ENCODE results near the gene SIGLEC15.

Gene SIGLEC15

GRCh38 chr18:45856531-45856930 lies 31.1 kb downstream of the SIGLEC15 start:
- no peak overlapping the region for H3K27ac ChIP-seq (replicated peaks; ENCODE audit: low read length)
- H3K27me3 ChIP-seq (ENCODE audit: control insufficient read depth in 3 of 3, insufficient read depth in 3 of 3, low read depth in 1 of 3, low read length in 3 of 3) = no peaks in the 10 kb centered on the region
- H4K91ac ChIP-seq (ENCODE audit: low read depth, low read length, poor library complexity) = no peak overlapping the region
- H2BK120ac ChIP-seq (ENCODE audit: low read depth, low read length) = no peak overlapping the region
- H3K4ac ChIP-seq (ENCODE audit: low read length) = no peak overlapping the region
- no peaks in the 10 kb centered on the region for H3K79me1 ChIP-seq (ENCODE audit: low read depth, low read length)
- no peak for DNase-seq (ENCODE audit: low spot score)
- no peak overlapping the region for H2AFZ ChIP-seq (ENCODE audit: low read length)
- H3K23ac ChIP-seq (ENCODE audit: low read depth, low read length, poor library complexity) = no peak overlapping the region
- H3K9me3 ChIP-seq (replicated peaks in 1 of 2; ENCODE audit: control insufficient read depth in 2 of 2, insufficient read depth in 1 of 2, low read depth in 1 of 2, low read length in 2 of 2) = no peaks in the 10 kb centered on the region
- H2BK12ac ChIP-seq (ENCODE audit: low read length) = no peak overlapping the region
- no peak overlapping the region for H3K14ac ChIP-seq (ENCODE audit: low read length)
- no peak overlapping the region for H4K8ac ChIP-seq (ENCODE audit: low read depth, low read length)
- H3K4me3 ChIP-seq (ENCODE audit: low read length in 2 of 2) = no peak overlapping the region
- no CpG with 5 or more reads among the region's 4 CpGs for WGBS, 2 donors (ENCODE audit: extremely low coverage in 2 of 2, insufficient read length in 2 of 2, insufficient replicate concordance in 1 of 2)
- no peak overlapping the region for H3K9ac ChIP-seq (ENCODE audit: low read depth, low read length, poor library complexity)
- H3K18ac ChIP-seq (ENCODE audit: low read length) = no peak overlapping the region
- no peak overlapping the region for H2AK5ac ChIP-seq (ENCODE audit: low read depth, low read length)
- H2BK5ac ChIP-seq (ENCODE audit: low read length) = no peak overlapping the region
- no peak overlapping the region for H3K4me2 ChIP-seq (ENCODE audit: insufficient read depth, low read length, poor library complexity, severe bottlenecking)
- no peak overlapping the region for H2BK15ac ChIP-seq (ENCODE audit: low read length)
- H3K36me3 ChIP-seq (replicated peaks in 1 of 2; ENCODE audit: control insufficient read depth in 2 of 2, insufficient read depth in 2 of 2, low read length in 2 of 2) = peaks cover 17 to 84% of the 10 kb centered on the region in 2 donors
- H3K4me1 ChIP-seq (ENCODE audit: control insufficient read depth in 2 of 2, insufficient read depth in 1 of 2, low read depth in 1 of 2, low read length in 2 of 2) = peaks cover 0 to 2% of the 10 kb centered on the region in 2 donors

- Histone ChIP-seq H2BK5ac (ENCODE audit: low read length) (no peak overlapping the region), H3K4me2 (ENCODE audit: insufficient read depth, low read length, poor library complexity, severe bottlenecking) (no peak overlapping the region), H3K14ac (ENCODE audit: low read length) (no peak overlapping the region), H2AFZ (ENCODE audit: low read length) (no peak overlapping the region), H3K4ac (ENCODE audit: low read length) (no peak overlapping the region), H3K9me3 (replicated peaks in 1 of 2; ENCODE audit: control insufficient read depth in 2 of 2, insufficient read depth in 1 of 2, low read depth in 1 of 2, low read length in 2 of 2) (peaks cover 0 to 9% of the 10 kb centered on the region in 2 donors), H3K4me1 (ENCODE audit: control insufficient read depth in 2 of 2, insufficient read depth in 1 of 2, low read depth in 1 of 2, low read length in 2 of 2) (no peaks in the 10 kb centered on the region), H3K27me3 (ENCODE audit: control insufficient read depth in 3 of 3, insufficient read depth in 3 of 3, low read depth in 1 of 3, low read length in 3 of 3) (no peaks in the 10 kb centered on the region), H2BK120ac (ENCODE audit: low read depth, low read length) (no peak overlapping the region), H3K18ac (ENCODE audit: low read length) (no peak overlapping the region), H3K23ac (ENCODE audit: low read depth, low read length, poor library complexity) (no peak overlapping the region), H3K36me3 (replicated peaks in 1 of 2; ENCODE audit: control insufficient read depth in 2 of 2, insufficient read depth in 2 of 2, low read length in 2 of 2) (peaks cover 22 to 92% of the 10 kb centered on the region in 2 donors), H4K91ac (ENCODE audit: low read depth, low read length, poor library complexity) (no peak overlapping the region), H4K8ac (ENCODE audit: low read depth, low read length) (no peak overlapping the region), H3K79me1 (ENCODE audit: low read depth, low read length) (no peaks in the 10 kb centered on the region), H3K9ac (ENCODE audit: low read depth, low read length, poor library complexity) (no peak overlapping the region), H3K27ac (replicated peaks; ENCODE audit: low read length) (no peak overlapping the region), H3K4me3 (ENCODE audit: low read length in 2 of 2) (peak overlapping the region in 1 of 2 donors; percentile 68), H2AK5ac (ENCODE audit: low read depth, low read length) (no peak overlapping the region), H2BK12ac (ENCODE audit: low read length) (no peak overlapping the region), H2BK15ac (ENCODE audit: low read length) (no peak overlapping the region)
- no peak for DNase-seq (ENCODE audit: low spot score)
- no CpG with 5 or more reads among the region's 3 CpGs for WGBS, 2 donors (ENCODE audit: extremely low coverage in 2 of 2, insufficient read length in 2 of 2, insufficient replicate concordance in 1 of 2)
Measured at GRCh38 chr18:45859334-45859733, 33.9 kb downstream of the SIGLEC15 start.

GRCh38 chr18:45860492-45860891 lies 35.0 kb downstream of the SIGLEC15 start:
- H3K79me1 ChIP-seq (ENCODE audit: low read depth, low read length) = no peaks in the 10 kb centered on the region
- H2BK12ac ChIP-seq (ENCODE audit: low read length) = no peak overlapping the region
- H2AFZ ChIP-seq (ENCODE audit: low read length) = no peak overlapping the region
- H3K4me1 ChIP-seq (ENCODE audit: control insufficient read depth in 2 of 2, insufficient read depth in 1 of 2, low read depth in 1 of 2, low read length in 2 of 2) = no peaks in the 10 kb centered on the region
- H3K9me3 ChIP-seq (replicated peaks in 1 of 2; ENCODE audit: control insufficient read depth in 2 of 2, insufficient read depth in 1 of 2, low read depth in 1 of 2, low read length in 2 of 2) = peaks cover 0 to 18% of the 10 kb centered on the region in 2 donors
- H2BK5ac ChIP-seq (ENCODE audit: low read length) = no peak overlapping the region
- no peak overlapping the region for H3K9ac ChIP-seq (ENCODE audit: low read depth, low read length, poor library complexity)
- peaks cover 20 to 92% of the 10 kb centered on the region in 2 donors for H3K36me3 ChIP-seq (replicated peaks in 1 of 2; ENCODE audit: control insufficient read depth in 2 of 2, insufficient read depth in 2 of 2, low read length in 2 of 2)
- no peak overlapping the region for H4K8ac ChIP-seq (ENCODE audit: low read depth, low read length)
- H3K4me3 ChIP-seq (ENCODE audit: low read length in 2 of 2) = no peak overlapping the region
- no peaks in the 10 kb centered on the region for H3K27me3 ChIP-seq (ENCODE audit: control insufficient read depth in 3 of 3, insufficient read depth in 3 of 3, low read depth in 1 of 3, low read length in 3 of 3)
- no peak overlapping the region for H3K23ac ChIP-seq (ENCODE audit: low read depth, low read length, poor library complexity)
- no peak overlapping the region for H3K14ac ChIP-seq (ENCODE audit: low read length)
- H2AK5ac ChIP-seq (ENCODE audit: low read depth, low read length) = no peak overlapping the region
- H2BK120ac ChIP-seq (ENCODE audit: low read depth, low read length) = no peak overlapping the region
- no peak overlapping the region for H3K4me2 ChIP-seq (ENCODE audit: insufficient read depth, low read length, poor library complexity, severe bottlenecking)
- no peak overlapping the region for H3K4ac ChIP-seq (ENCODE audit: low read length)
- no peak overlapping the region for H4K91ac ChIP-seq (ENCODE audit: low read depth, low read length, poor library complexity)
- no CpG with 5 or more reads among the region's 4 CpGs for WGBS, 2 donors (ENCODE audit: extremely low coverage in 2 of 2, insufficient read length in 2 of 2, insufficient replicate concordance in 1 of 2)
- no peak overlapping the region for H3K27ac ChIP-seq (replicated peaks; ENCODE audit: low read length)
- no peak overlapping the region for H3K18ac ChIP-seq (ENCODE audit: low read length)
- DNase-seq (ENCODE audit: low spot score) = no peak
- no peak overlapping the region for H2BK15ac ChIP-seq (ENCODE audit: low read length)

- DNase-seq (ENCODE audit: low spot score) = no peak
- Histone ChIP-seq H4K8ac (ENCODE audit: low read depth, low read length) (no peak overlapping the region), H2BK120ac (ENCODE audit: low read depth, low read length) (no peak overlapping the region), H3K14ac (ENCODE audit: low read length) (no peak overlapping the region), H3K23ac (ENCODE audit: low read depth, low read length, poor library complexity) (no peak overlapping the region), H4K91ac (ENCODE audit: low read depth, low read length, poor library complexity) (no peak overlapping the region), H2BK12ac (ENCODE audit: low read length) (no peak overlapping the region), H3K4ac (ENCODE audit: low read length) (no peak overlapping the region), H3K4me2 (ENCODE audit: insufficient read depth, low read length, poor library complexity, severe bottlenecking) (no peak overlapping the region), H3K18ac (ENCODE audit: low read length) (no peak overlapping the region), H3K9ac (ENCODE audit: low read depth, low read length, poor library complexity) (no peak overlapping the region), H2BK5ac (ENCODE audit: low read length) (no peak overlapping the region), H2AK5ac (ENCODE audit: low read depth, low read length) (no peak overlapping the region), H2BK15ac (ENCODE audit: low read length) (no peak overlapping the region), H3K79me1 (ENCODE audit: low read depth, low read length) (no peaks in the 10 kb centered on the region), H3K36me3 (replicated peaks in 1 of 2; ENCODE audit: control insufficient read depth in 2 of 2, insufficient read depth in 2 of 2, low read length in 2 of 2) (peaks cover 19 to 92% of the 10 kb centered on the region in 2 donors), H2AFZ (ENCODE audit: low read length) (no peak overlapping the region), H3K9me3 (replicated peaks in 1 of 2; ENCODE audit: control insufficient read depth in 2 of 2, insufficient read depth in 1 of 2, low read depth in 1 of 2, low read length in 2 of 2) (peaks cover 0 to 18% of the 10 kb centered on the region in 2 donors), H3K4me1 (ENCODE audit: control insufficient read depth in 2 of 2, insufficient read depth in 1 of 2, low read depth in 1 of 2, low read length in 2 of 2) (no peaks in the 10 kb centered on the region), H3K4me3 (ENCODE audit: low read length in 2 of 2) (no peak overlapping the region), H3K27me3 (ENCODE audit: control insufficient read depth in 3 of 3, insufficient read depth in 3 of 3, low read depth in 1 of 3, low read length in 3 of 3) (no peaks in the 10 kb centered on the region), H3K27ac (replicated peaks; ENCODE audit: low read length) (no peak overlapping the region)
- WGBS, 2 donors (ENCODE audit: extremely low coverage in 2 of 2, insufficient read length in 2 of 2, insufficient replicate concordance in 1 of 2) = no CpG with 5 or more reads among the region's 3 CpGs
Measured at GRCh38 chr18:45860971-45861370, 35.5 kb downstream of the SIGLEC15 start.

All from neuronal stem cell (in vitro differentiated cells).